ENCODE results near the gene CTNNA3. TPM values are rescaled to one million over a fixed set of nuclear protein-coding genes. Genes with fewer than 3 reads are reported as not detected.

CTNNA3 gene
- total RNA-seq, 4 donors from 2014 or later: 1.5 to 9.8 (median 4.3) TPM

- TF ChIP-seq POLR2A (IDR thresholded peaks at IDR 0.05) (no peak), CTCF (IDR thresholded peaks at IDR 0.05) (no peak)
- Histone ChIP-seq H3K36me3 (no peaks in the 10 kb centered on the region), H3K27ac (no peak overlapping the region), H3K4me1 (no peaks in the 10 kb centered on the region), H3K9me3 (no peaks in the 10 kb centered on the region), H3K27me3 (no peaks in the 10 kb centered on the region), H3K4me3 (no peak overlapping the region)
- DNase-seq: no peak
- intact Hi-C loops (cut with DNase I; ENCODE audit: low total_unique reads): no loop called here
These were observed 858.0 kb downstream of the CTNNA3 start for GRCh38 chr10:66837990-66838389.

GRCh38 chr10:66837335-66837734, 858.7 kb downstream of the CTNNA3 start:
- Histone ChIP-seq H3K27me3 (no peaks in the 10 kb centered on the region), H3K27ac (no peak overlapping the region), H3K36me3 (no peaks in the 10 kb centered on the region), H3K4me1 (no peaks in the 10 kb centered on the region), H3K9me3 (no peaks in the 10 kb centered on the region), H3K4me3 (no peak overlapping the region)
- intact Hi-C loops (cut with DNase I; ENCODE audit: low total_unique reads): no loop called here
- TF ChIP-seq CTCF (IDR thresholded peaks at IDR 0.05) (no peak), POLR2A (IDR thresholded peaks at IDR 0.05) (no peak)
- DNase-seq: no peak

- intact Hi-C loops (cut with DNase I; ENCODE audit: low total_unique reads): no loop called here
- no peaks in the 10 kb centered on the region for H3K36me3 ChIP-seq
- no peak overlapping the region for H3K27ac ChIP-seq
- no peak for TF ChIP-seq CTCF (IDR thresholded peaks at IDR 0.05)
- TF ChIP-seq POLR2A (IDR thresholded peaks at IDR 0.05): no peak
- H3K4me3 ChIP-seq: no peak overlapping the region
- H3K27me3 ChIP-seq: no peaks in the 10 kb centered on the region
- no peak for DNase-seq
- H3K9me3 ChIP-seq: no peaks in the 10 kb centered on the region
- H3K4me1 ChIP-seq: no peaks in the 10 kb centered on the region
These were observed 859.2 kb downstream of the CTNNA3 start for GRCh38 chr10:66836771-66837170.

GRCh38 chr10:66836057-66836456, 859.9 kb downstream of the CTNNA3 start:
- Histone ChIP-seq H3K27me3 (no peaks in the 10 kb centered on the region), H3K9me3 (no peaks in the 10 kb centered on the region), H3K36me3 (no peaks in the 10 kb centered on the region), H3K4me1 (no peaks in the 10 kb centered on the region), H3K27ac (no peak overlapping the region), H3K4me3 (no peak overlapping the region)
- intact Hi-C loops (cut with DNase I; ENCODE audit: low total_unique reads): no loop called here
- TF ChIP-seq CTCF (IDR thresholded peaks at IDR 0.05) (no peak), POLR2A (IDR thresholded peaks at IDR 0.05) (no peak)
- DNase-seq: no peak

- Histone ChIP-seq H3K27me3 (no peaks in the 10 kb centered on the region), H3K9me3 (no peaks in the 10 kb centered on the region), H3K4me3 (no peak overlapping the region), H3K4me1 (no peaks in the 10 kb centered on the region), H3K27ac (no peak overlapping the region), H3K36me3 (no peaks in the 10 kb centered on the region)
- intact Hi-C loops (cut with DNase I; ENCODE audit: low total_unique reads): no loop called here
- TF ChIP-seq POLR2A (IDR thresholded peaks at IDR 0.05) (no peak), CTCF (IDR thresholded peaks at IDR 0.05) (no peak)
- DNase-seq: no peak
These were observed 860.6 kb downstream of the CTNNA3 start for GRCh38 chr10:66835400-66835799.

Measured in uterus (tissue), 4 donors.